Activated CD8-positive, alpha-beta memory T cell treated with anti-CD3 and anti-CD28 coated beads, Interleukin-2, amount 50 U/mL, for 24 hours (primary cell): ENCODE data around the gene PTGS2.

Experiments
- DNase-seq: peaks from one replicate; pipeline ENCODE4 v3.0.0-alpha.2; 2020; ENCODE audit errors: extremely low read depth

PTGS2 gene

DNA sequence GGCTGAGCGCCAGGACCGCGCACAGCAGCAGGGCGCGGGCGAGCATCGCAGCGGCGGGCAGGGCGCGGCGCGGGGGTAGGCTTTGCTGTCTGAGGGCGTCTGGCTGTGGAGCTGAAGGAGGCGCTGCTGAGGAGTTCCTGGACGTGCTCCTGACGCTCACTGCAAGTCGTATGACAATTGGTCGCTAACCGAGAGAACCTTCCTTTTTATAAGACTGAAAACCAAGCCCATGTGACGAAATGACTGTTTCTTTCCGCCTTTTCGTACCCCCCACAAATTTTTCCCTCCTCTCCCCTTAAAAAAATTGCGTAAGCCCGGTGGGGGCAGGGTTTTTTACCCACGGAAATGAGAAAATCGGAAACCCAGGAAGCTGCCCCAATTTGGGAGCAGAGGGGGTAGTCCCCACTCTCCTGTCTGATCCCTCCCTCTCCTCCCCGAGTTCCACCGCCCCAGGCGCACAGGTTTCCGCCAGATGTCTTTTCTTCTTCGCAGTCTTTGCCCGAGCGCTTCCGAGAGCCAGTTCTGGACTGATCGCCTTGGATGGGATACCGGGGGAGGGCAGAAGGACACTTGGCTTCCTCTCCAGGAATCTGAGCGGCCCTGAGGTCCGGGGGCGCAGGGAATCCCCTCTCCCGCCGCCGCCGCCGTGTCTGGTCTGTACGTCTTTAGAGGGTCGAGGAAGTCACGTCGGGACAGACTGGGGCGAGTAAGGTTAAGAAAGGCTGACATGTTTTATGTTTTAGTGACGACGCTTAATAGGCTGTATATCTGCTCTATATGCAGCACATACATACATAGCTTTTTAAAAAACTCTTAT lies at the start of gene PTGS2:
Gene PTGS2 (minus strand): TSS at position 179 of the 817 bp plus-strand sequence. CDS start 133 bp downstream, at position 46.
- DNase-seq = peak; percentile 5

DNA sequence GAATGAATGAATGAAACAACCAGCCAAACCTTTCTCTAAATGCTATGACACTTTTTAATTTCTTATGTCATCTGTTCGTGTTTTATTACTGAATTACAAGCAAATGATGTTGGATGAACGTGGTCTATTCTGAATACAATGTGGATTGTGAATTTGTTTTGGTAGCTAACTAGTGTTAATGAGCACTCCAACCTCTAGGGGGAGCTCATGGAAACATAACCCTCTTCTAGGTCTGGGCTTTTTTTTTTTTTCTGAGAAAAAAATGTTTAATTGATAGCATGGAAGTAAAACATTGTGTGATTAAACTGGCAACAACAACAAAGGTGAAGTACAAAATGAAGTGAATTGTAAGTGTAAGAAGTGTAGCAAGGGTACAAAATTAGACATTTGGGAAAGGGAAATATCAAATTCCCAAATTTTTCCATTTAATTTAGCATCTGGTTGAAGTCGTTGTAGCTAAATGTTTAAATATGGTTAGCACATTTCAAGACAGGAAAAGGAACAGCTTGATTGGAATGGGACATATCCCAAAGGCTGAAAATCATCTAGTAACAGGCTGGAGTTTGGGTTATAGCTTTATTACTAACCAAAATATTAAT lies 42.6 kb upstream of the PTGS2 start:
- DNase-seq = no peak

DNA sequence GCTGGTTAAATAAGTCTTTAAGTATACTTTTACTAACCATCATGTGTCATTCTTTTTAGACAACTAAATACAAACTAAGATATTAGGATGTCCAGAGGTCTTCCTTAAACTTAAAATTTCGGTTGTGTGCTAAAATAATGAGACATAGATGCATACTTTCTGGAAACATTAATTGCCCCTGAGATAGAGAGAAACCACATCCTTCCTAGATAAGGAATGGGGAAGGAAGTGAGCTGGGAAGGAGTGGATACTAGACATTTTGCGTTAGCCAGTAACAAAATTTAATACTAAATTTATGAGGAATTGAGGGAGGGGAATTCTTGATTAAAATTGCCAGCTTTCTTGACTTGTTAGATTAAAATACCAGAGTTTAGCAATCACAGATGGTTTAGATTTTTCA lies 37.1 kb upstream of the PTGS2 start:
- DNase-seq = no peak

DNA sequence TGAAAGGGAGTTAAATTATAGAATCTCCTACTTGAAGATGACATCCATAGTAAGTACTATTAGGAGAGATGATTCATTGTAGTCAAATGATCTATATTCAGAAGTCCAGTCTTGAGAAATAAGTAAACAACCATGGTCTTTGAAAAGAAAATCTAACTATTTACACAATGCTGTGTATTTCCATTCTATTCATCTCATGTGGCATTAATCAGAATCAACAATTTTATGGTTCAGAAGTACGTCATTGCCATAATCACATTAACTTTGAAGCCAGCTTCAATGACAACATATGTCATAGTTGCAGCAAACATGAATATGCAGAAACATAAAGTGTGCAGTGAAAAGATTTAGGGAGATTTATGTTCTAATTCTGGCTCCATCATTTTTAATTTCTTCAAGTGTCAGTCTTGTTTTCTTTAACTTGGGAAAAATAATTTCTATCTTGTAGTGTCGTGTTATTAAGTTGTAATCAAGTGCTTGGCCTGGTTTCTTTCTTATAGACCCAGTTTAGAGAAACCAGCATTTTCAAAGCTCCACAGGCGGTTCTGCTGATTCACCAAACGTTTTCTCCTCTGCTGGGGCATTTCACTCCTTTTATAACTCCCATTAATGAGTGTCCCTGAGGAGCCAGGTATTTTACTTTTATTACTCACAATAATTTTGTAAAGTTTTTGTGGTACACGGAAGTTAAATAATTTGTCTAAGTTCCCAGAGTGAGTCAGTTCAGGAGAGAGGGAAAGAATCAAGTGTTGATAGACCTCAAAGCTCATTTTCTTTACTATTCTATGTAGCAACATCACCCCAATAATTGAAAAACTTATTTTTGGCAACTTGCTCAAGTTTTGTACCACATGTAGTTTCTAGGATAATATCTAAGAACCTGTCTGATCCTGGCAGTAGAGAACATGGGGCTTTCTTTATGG lies 35.9 kb upstream of the PTGS2 start:
- no peak for DNase-seq

DNA sequence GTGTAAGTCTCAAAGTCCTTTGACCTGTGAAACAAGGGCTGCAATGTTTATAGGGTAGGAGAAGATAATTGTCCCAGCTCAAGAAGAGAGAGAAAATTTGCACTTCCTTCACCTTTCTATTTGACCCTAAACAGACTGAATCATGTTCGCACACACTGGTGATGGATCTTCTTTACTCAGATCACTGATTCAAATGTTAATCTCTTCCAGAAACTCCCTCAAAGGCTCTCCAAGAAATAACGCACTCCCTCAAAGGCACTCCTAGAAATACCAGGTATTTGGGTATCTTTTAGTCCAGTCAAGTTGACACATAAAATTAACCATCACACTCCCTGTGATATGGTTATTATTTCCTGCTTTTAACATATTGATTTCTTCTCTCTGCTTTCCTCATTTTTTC lies 30.5 kb upstream of the PTGS2 start:
- DNase-seq = no peak

DNA sequence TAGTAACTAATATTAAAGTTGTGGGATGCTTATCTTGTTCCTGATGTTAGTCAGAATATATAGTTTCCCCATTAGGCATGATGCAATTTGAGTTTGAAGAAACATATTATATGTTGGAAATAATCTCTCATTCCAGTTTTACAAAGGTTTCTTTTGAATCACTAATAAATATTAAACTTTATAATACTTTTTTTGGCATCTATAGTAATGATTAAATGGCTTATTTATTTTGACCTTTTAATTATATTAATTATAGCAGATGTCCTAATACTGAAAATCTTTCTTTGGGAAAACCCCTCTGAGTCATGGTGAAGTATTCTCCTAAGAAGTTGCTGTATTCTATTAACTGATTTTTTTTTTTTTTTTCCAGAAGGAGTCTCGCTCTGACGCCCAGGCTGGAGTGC lies 28.5 kb upstream of the PTGS2 start:
- no peak for DNase-seq

DNA sequence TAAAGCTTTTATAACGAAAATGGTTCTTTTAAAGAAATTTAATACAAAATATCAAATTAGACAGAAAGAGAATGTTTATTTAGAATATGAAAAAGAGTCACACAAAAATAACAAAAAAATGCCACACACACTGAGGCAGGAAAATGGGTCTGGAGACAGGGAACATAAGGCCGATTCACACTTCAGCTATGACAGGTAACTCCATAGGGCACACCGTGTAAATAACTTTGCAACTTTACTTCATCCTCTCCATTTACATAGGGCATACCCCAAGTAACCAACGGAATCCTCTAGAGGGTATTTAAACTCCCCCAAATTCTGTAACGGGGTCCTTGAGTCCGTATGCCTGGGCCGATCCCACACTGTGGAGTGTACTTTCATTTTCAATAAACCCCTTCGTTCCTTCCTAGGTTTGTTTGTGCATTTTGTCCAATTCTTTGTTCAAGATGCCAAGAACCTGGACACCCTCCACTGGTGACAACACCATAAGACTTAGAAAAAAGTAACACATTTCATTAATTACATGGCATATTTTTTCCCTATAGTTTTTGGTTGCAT lies 23.1 kb upstream of the PTGS2 start:
- no peak for DNase-seq

DNA sequence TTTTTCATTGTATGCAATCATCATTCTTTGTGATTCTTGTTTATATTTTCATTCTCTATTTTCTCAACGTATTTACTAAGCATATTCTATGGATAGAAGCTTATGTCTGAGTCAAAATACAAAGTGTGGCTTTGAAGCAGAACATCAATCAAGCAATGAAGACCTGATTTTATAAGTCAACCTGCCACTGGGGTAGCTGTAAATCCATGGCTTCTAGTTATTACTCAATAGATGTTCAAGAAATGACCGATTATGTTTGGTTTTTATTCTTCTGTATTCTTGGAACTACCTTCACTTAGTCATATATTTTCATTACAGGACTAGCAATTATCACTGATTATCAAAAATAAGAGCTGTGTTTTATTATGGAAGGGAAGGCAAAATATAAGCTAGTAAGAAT lies 20.5 kb upstream of the PTGS2 start:
- DNase-seq = no peak

DNA sequence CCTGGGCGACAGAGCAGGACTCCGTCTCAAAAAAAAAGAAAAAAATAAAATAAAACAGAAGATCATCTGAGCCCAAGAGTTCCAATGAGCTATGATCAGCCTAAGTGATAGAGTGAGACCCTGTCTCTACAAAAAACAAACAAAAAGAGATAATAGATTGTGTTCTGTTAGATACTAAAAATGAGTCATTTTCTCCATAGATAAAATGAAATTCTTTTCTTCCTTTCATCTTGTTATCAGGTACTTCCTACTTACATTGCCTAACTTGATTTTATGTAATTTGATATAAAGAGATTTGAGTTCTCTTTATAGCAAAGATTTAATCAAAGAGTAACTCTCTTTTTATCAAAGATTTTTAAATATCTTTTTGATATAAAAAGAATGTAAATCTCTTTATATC lies 19.3 kb upstream of the PTGS2 start:
- no peak for DNase-seq

DNA sequence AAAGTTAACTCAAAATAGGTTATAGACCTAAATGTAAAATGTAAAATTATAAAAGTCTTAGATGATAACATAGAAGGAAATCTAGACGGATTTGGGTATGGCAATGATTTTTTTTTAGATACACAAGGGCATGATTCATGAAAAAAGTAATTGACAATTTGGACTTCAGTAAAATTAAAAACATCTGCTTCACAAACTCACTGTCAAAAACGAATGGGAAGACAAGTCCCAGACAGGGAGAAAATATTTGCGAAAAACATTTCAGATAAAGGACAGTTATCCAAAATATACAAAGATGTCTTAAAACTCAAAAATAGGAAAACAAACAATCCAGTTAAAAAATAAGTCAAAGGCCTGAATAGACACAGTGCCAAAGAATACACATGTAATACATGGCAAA lies 9.7 kb upstream of the PTGS2 start:
- DNase-seq = no peak

DNA sequence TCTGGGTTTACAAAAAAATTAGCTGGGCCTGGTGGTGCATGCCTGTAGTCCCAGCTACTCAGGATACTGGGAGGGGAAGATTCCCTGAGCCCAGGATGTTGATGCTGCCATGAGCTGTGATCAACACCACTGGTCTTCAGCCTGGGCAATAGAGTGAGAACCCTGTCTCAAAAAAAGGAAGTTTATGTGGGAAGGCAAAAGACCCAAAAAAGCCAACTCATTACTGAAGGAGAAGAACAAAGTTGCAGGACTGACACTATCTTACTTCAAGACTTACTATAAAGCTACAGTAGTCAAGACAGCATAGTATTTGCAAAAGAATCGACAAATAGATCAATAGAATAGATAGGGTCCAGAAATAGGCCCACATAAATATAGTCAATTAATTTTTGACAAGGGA lies 9.2 kb upstream of the PTGS2 start:
- DNase-seq = no peak

DNA sequence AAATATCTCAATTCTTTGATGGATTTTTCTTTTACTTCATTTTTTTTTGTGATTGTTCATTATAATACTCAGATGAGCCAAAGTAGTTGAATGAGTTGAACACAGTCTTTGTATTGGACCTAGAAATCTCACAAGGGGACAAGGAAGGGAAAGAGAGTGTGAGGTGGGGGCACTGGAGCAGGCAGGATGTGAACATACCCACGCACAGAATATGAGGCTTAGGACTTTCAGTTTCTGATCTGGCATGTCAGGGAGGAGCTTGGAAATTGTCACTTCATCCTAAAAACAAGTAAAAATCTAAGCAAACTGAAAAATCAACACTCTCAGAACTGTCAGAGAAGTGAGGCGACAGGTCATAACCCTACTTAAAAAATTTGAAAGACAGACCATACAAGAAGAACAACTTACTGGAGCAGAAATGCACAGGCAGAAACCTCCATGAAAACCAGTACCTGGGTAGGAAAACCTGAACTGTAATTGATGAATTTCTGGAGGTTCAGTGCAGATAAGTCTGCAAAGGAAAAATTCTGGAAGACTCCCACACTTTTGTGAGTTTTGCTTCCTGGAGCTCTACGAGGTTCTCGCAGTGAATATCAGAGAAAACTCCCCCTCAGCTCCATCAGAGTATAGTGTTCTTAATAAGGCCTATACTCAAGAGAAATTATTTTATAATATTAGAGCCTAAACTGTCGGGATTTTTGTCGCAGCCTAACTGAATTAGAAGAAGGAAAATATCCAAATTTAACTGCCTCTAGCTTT lies 3.6 kb upstream of the PTGS2 start:
- no peak for DNase-seq

DNA sequence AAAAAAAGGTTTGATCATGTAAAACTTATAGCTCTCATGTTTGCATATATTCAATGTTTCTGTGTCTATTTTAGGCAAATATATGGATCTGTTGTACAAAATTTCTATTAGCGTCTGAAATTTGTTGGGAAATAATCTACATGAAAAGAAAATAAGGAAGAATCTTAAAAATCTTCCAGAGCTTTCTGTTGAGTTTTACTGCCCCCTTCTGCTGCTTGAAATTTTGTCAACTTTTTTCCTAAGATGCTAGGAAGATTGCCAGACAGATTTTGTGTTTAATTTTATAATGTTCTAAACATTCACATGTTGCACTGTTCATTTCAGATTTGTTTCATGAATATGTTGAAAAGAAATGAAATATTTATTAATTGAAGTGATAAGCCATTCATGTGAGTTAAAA lies 2.5 kb upstream of the PTGS2 start:
- no peak for DNase-seq

DNA sequence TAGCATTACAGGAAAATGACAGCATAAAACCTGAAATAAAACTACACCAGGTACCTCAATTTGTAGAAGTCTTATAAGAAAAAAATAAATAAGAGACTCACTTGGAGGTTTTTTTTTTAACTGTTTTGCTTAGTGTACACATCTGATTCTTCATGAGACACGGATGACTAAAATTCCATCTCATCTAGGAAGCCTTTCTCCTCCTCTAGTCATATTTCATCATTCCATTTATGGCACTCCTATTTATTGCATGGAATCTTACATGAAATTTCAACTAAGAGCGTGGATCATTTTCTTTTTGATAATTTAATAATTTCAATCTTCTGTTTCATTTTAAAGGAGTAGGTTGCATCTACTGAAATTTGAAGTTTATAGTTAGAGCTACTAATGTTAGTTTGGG lies 1.6 kb upstream of the PTGS2 start:
- DNase-seq = no peak

DNA sequence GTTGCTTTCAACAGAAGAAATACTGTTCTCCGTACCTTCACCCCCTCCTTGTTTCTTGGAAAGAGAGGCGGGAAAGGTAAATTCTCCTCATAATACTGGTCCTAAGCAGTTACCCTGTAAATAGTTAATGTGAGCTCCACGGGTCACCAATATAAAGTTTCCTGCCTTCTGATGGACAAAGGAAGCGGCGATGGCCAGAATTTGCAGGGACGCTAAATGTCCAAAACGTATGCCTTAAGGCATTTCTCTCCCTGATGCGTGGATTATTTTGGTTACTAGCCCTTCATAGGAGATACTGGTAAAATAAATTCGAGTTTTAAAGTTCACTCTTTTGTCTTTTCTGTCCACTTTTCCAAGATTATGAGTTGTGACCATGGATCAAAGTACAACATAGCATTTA lies 898 bp upstream of the PTGS2 start:
- DNase-seq = no peak

DNA sequence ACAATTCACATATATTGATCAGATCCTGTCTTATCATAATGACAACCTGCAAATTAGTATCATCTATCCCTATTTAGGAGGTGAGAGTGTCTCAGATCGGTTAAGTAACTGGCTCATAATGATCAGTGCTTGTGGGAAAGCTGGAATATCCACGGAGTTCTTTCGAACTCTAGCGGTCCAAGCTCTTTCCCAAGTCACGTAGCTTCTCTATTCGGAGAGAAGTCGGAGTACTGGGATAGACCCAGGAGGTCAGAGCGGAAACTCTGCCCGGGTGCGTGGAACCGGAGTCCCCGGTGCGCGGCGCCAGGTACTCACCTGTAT lies 339 bp downstream of the PTGS2 start:
- no peak for DNase-seq

DNA sequence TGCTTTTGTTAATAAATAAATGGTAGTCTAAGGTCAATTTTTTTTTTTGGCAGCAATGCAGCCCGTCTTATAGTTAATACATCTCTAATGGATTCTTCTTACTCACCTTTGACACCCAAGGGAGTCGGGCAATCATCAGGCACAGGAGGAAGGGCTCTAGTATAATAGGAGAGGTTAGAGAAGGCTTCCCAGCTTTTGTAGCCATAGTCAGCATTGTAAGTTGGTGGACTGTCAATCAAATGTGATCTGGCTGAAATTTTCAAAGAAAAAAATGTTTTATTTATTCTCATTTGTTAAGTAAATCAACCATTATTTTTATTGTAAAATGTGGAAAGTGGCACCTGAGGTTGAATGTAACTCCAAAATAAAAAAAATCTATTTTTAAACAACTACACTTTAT lies 2.1 kb downstream of the PTGS2 start:
- no peak for DNase-seq

DNA sequence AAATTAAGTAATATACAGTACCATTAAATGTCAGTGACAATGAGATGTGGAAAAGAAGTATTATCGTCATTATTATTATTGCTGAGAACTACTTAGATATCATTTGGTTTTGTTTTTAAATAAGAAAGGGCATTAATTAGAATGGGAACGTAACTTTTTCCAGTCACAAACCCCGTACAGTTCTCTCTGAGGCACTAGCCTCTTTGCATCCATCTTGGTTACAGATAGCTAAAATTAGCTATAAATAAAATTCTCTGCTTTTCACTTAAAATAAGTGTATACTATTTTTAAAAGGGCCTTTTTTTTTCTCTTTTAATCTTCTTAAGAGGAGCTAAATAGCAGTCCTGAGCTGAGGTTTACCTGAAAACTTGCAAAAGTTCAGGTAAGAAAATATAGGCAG lies 7.6 kb downstream of the PTGS2 start:
- DNase-seq = no peak

DNA sequence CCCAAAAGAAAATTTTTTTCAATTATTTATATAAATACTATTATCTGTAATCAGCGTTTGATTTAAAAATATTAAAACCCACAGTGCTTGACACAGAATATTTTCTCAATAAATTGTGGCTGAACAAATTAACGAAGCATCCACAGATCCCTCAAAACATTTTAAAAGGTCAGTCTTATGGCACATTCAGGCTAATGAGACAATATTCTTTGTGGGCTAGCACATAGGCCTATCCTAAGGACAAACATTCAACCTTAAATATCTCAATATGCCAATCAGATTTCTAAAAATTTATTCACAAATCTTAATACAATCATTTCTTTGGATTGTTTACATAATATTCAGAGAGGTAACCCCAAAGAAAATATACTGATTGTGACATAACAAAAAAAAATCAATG lies 8.1 kb downstream of the PTGS2 start:
- DNase-seq = no peak

DNA sequence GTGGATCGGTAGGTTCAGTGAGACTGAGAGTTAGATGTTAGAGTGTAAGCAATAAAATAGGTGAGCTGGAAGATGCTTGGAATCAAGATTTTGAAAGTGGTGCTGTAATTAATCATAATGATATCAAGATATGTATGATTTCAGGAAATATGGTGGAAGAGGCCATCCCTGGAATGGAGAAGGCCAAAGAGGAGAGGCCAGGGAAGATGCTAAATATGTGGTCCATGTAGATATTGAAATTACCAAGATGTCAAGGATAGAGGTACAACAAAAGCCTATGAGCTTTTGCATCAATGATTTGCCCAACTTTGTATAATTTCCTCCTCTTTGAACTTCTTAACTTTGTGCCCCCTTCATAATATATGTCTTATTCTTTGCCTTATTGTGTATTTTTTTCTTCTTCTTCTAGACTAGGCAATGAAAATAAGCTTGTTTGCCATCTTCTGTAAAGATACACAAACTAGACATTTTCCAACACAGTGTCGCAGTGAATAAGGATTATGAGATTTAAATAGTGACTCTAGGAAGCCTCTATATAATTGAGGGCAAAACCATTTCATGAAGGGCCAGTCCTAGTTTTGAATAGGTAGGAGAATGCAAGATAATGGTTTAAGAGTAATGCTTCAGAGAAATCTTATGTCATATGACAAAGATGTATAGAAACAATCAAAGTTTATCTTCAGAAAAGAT lies 8.9 kb downstream of the PTGS2 start:
- no peak for DNase-seq
